AG09309 (cell line): ENCODE results near the gene PRRG1.
"Not testable (repeated sequence)": the region's sequence is repeated elsewhere in the genome, so short reads cannot be mapped to it uniquely, and the experiment has no call there.

Experiments used
- DNase-seq: peaks from one replicate; pipeline ENCODE4 v3.0.0-alpha.2; 2010; ENCODE audit warnings: low read depth
- H3K4me3 ChIP-seq: 2 replicates; pipeline ENCODE4 v1.5.1; 2011; ENCODE audit warnings: mild to moderate bottlenecking, low read depth, low read length, moderate library complexity; ENCODE audit not compliant: control insufficient read depth
- CTCF ChIP-seq: IDR thresholded peaks from 2 replicates; pipeline ENCODE4 v1.5.1; 2011; ENCODE audit warnings: mild to moderate bottlenecking, low read depth, low read length, inconsistent platforms; ENCODE audit not compliant: insufficient read depth, control insufficient read depth; ENCODE audit errors: missing control alignments

PRRG1 gene

GRCh38 chrX:37495760-37496159 lies 146.6 kb downstream of the PRRG1 start:
- not testable (repeated sequence) for DNase-seq, H3K4me3 ChIP-seq
- peak; percentile 12 for TF ChIP-seq CTCF

GRCh38 chrX:37497126-37497525 lies 148.0 kb downstream of the PRRG1 start:
- H3K4me3 ChIP-seq, DNase-seq: not testable (repeated sequence)

GRCh38 chrX:37498323-37498722 lies 149.2 kb downstream of the PRRG1 start:
- not testable (repeated sequence) for DNase-seq, H3K4me3 ChIP-seq

- not testable (repeated sequence) for H3K4me3 ChIP-seq, DNase-seq
These were observed 150.5 kb downstream of the PRRG1 start for GRCh38 chrX:37499649-37500048.

GRCh38 chrX:37504991-37505390 lies 155.8 kb downstream of the PRRG1 start:
- TF ChIP-seq CTCF: no peak
- DNase-seq: no peak
- H3K4me3 ChIP-seq: no peak overlapping the region
